Mesendoderm (in vitro differentiated cells): Measurements from ENCODE around the gene IRF7.

Source experiments
- DNase-seq: peaks from one replicate; pipeline ENCODE4 v3.0.0; 2013
- H2AK5ac ChIP-seq: 2 replicates; pipeline ENCODE4 v1.6.1; 2013; ENCODE audit warnings: low read length, inconsistent platforms
- H2BK120ac ChIP-seq: 2 replicates; pipeline ENCODE4 v1.6.1; 2013; ENCODE audit warnings: low read depth, mild to moderate bottlenecking, low read length, moderate library complexity, mixed read lengths
- H2BK15ac ChIP-seq: replicated peaks from 2 replicates; pipeline ENCODE4 v1.6.1; 2013; ENCODE audit warnings: low read depth, mild to moderate bottlenecking, moderate library complexity
- H2BK5ac ChIP-seq: 2 replicates; pipeline ENCODE4 v1.6.1; 2013; ENCODE audit warnings: low read length, inconsistent platforms
- H3K18ac ChIP-seq: 2 replicates; pipeline ENCODE4 v1.6.1; 2013; ENCODE audit warnings: mild to moderate bottlenecking, low read length, mixed read lengths
- H3K23ac ChIP-seq: one replicate; pipeline ENCODE4 v1.6.1; 2013; ENCODE audit warnings: low read length
- H3K27ac ChIP-seq: 2 replicates; pipeline ENCODE4 v1.5.1; 2013; ENCODE audit warnings: low read depth, mild to moderate bottlenecking, inconsistent platforms, low read length, moderate library complexity
- H3K27me3 ChIP-seq: 2 replicates; pipeline ENCODE4 v1.6.1; 2013; ENCODE audit warnings: low read length, control low read depth, mild to moderate bottlenecking, inconsistent platforms; ENCODE audit not compliant: insufficient read depth, poor library complexity
- H3K36me3 ChIP-seq: 2 replicates; pipeline ENCODE4 v1.6.1; 2013; ENCODE audit warnings: low read length, inconsistent platforms; ENCODE audit not compliant: control insufficient read depth, insufficient read depth
- H3K4ac ChIP-seq: one replicate; pipeline ENCODE4 v1.6.1; 2013; ENCODE audit warnings: low read depth, mild to moderate bottlenecking, low read length, moderate library complexity
- H3K4me1 ChIP-seq: 2 replicates; pipeline ENCODE4 v1.6.1; 2013; ENCODE audit warnings: low read depth, low read length, inconsistent platforms; ENCODE audit not compliant: control insufficient read depth
- H3K4me2 ChIP-seq: 2 replicates; pipeline ENCODE4 v1.6.1; 2013; ENCODE audit warnings: low read length
- H3K4me3 ChIP-seq: 2 replicates; pipeline ENCODE4 v1.5.1; 2013; ENCODE audit warnings: mild to moderate bottlenecking, low read length
- H3K56ac ChIP-seq: one replicate; pipeline ENCODE4 v1.6.1; 2013; ENCODE audit warnings: low read length
- H3K79me1 ChIP-seq: 2 replicates; pipeline ENCODE4 v1.6.1; 2013; ENCODE audit warnings: low read length, inconsistent platforms
- H3K79me2 ChIP-seq: 2 replicates; pipeline ENCODE4 v1.6.1; 2013; ENCODE audit warnings: mild to moderate bottlenecking, low read length; ENCODE audit not compliant: control insufficient read depth, insufficient read depth
- H3K9ac ChIP-seq: 2 replicates; pipeline ENCODE4 v1.6.1; 2013; ENCODE audit warnings: low read length, inconsistent platforms
- H4K5ac ChIP-seq: one replicate; pipeline ENCODE4 v1.6.1; 2013; ENCODE audit warnings: low read length
- H4K8ac ChIP-seq: one replicate; pipeline ENCODE4 v1.6.1; 2013; ENCODE audit warnings: low read depth, mild to moderate bottlenecking, control low read depth, low read length, moderate library complexity
- WGBS: extraction: QIAGEN DNeasy Blood & Tissue Kit; methylation state at CpG from one replicate; pipeline ENCODE4 v1.1.7; 2013; ENCODE audit warnings: low lambda C conversion rate, missing lambda C conversion rate; ENCODE audit not compliant: insufficient coverage; ENCODE audit errors: extremely low coverage; 5-methylcytosine and 5-hydroxymethylcytosine counted together

Gene IRF7

GRCh38 chr11:612961-613300 is 2.8 kb downstream of the IRF7 start:
- no peak overlapping the region for H3K4me3 ChIP-seq
- H2BK5ac ChIP-seq = no peak overlapping the region
- H3K36me3 ChIP-seq = peaks cover 6% of the 10 kb centered on the region
- no peaks in the 10 kb centered on the region for H3K27me3 ChIP-seq
- H3K79me1 ChIP-seq = peaks cover 2% of the 10 kb centered on the region
- H3K4me1 ChIP-seq = no peaks in the 10 kb centered on the region
- no peak overlapping the region for H3K9ac ChIP-seq
- no peak overlapping the region for H2AK5ac ChIP-seq
- no peak overlapping the region for H3K18ac ChIP-seq
- no peaks in the 10 kb centered on the region for H3K79me2 ChIP-seq
- H2BK15ac ChIP-seq = no peak overlapping the region
- H4K8ac ChIP-seq = no peak overlapping the region
- no peak overlapping the region for H3K56ac ChIP-seq
- no peak overlapping the region for H3K27ac ChIP-seq
- no peak overlapping the region for H3K4ac ChIP-seq
- H3K23ac ChIP-seq = no peak overlapping the region
- no peak overlapping the region for H4K5ac ChIP-seq
- no peak for DNase-seq
- H2BK120ac ChIP-seq = no peak overlapping the region
- no CpG with 5 or more reads among the region's 10 CpGs for WGBS
- H3K4me2 ChIP-seq = no peak overlapping the region

GRCh38 chr11:612201-612960 is 3.4 kb downstream of the IRF7 start:
- H2BK15ac ChIP-seq = no peak overlapping the region
- peak; percentile 45 for DNase-seq
- H3K27ac ChIP-seq = no peak overlapping the region
- no peak overlapping the region for H4K5ac ChIP-seq
- no peak overlapping the region for H4K8ac ChIP-seq
- H3K4me1 ChIP-seq = no peaks in the 10 kb centered on the region
- no peak overlapping the region for H3K9ac ChIP-seq
- WGBS = no CpG with 5 or more reads among the region's 27 CpGs
- H3K18ac ChIP-seq = no peak overlapping the region
- no peak overlapping the region for H3K4me3 ChIP-seq
- no peak overlapping the region for H2AK5ac ChIP-seq
- H2BK120ac ChIP-seq = no peak overlapping the region
- H3K23ac ChIP-seq = no peak overlapping the region
- peaks cover 8% of the 10 kb centered on the region for H3K36me3 ChIP-seq
- no peak overlapping the region for H3K4me2 ChIP-seq
- peaks cover 2% of the 10 kb centered on the region for H3K79me1 ChIP-seq
- no peak overlapping the region for H2BK5ac ChIP-seq
- no peak overlapping the region for H3K4ac ChIP-seq
- no peak overlapping the region for H3K56ac ChIP-seq
- no peaks in the 10 kb centered on the region for H3K79me2 ChIP-seq
- no peaks in the 10 kb centered on the region for H3K27me3 ChIP-seq

GRCh38 chr11:611001-611996 is 4.5 kb downstream of the IRF7 start:
- Histone ChIP-seq H3K4me1 (no peaks in the 10 kb centered on the region), H4K8ac (no peak overlapping the region), H4K5ac (no peak overlapping the region), H3K27ac (no peak overlapping the region), H2AK5ac (no peak overlapping the region), H3K4me3 (no peak overlapping the region), H3K79me1 (peaks cover 2% of the 10 kb centered on the region), H3K9ac (no peak overlapping the region), H3K4ac (no peak overlapping the region), H3K18ac (no peak overlapping the region), H3K23ac (no peak overlapping the region), H2BK15ac (no peak overlapping the region), H3K27me3 (no peaks in the 10 kb centered on the region), H3K36me3 (peaks cover 11% of the 10 kb centered on the region), H3K79me2 (no peaks in the 10 kb centered on the region), H3K56ac (no peak overlapping the region), H2BK5ac (no peak overlapping the region), H3K4me2 (no peak overlapping the region), H2BK120ac (no peak overlapping the region)
- DNase-seq = no peak
- WGBS = no CpG with 5 or more reads among the region's 49 CpGs

GRCh38 chr11:610146-610801 is 5.5 kb downstream of the IRF7 start:
- H3K79me1 ChIP-seq = peaks cover 2% of the 10 kb centered on the region
- no CpG with 5 or more reads among the region's 18 CpGs for WGBS
- H4K8ac ChIP-seq = no peak overlapping the region
- H3K23ac ChIP-seq = no peak overlapping the region
- no peak overlapping the region for H2AK5ac ChIP-seq
- no peaks in the 10 kb centered on the region for H3K27me3 ChIP-seq
- no peak overlapping the region for H2BK5ac ChIP-seq
- no peak overlapping the region for H2BK120ac ChIP-seq
- H3K4me2 ChIP-seq = no peak overlapping the region
- DNase-seq = no peak
- no peaks in the 10 kb centered on the region for H3K4me1 ChIP-seq
- no peak overlapping the region for H3K4me3 ChIP-seq
- no peak overlapping the region for H3K4ac ChIP-seq
- peaks cover 16% of the 10 kb centered on the region for H3K36me3 ChIP-seq
- H4K5ac ChIP-seq = no peak overlapping the region
- no peak overlapping the region for H3K27ac ChIP-seq
- H2BK15ac ChIP-seq = no peak overlapping the region
- no peak overlapping the region for H3K18ac ChIP-seq
- no peak overlapping the region for H3K56ac ChIP-seq
- no peak overlapping the region for H3K9ac ChIP-seq
- H3K79me2 ChIP-seq = no peaks in the 10 kb centered on the region

- Histone ChIP-seq H2BK5ac (no peak overlapping the region), H3K4me2 (no peak overlapping the region), H3K27me3 (no peaks in the 10 kb centered on the region), H3K4me3 (no peak overlapping the region), H2BK15ac (no peak overlapping the region), H3K23ac (no peak overlapping the region), H4K8ac (no peak overlapping the region), H3K4ac (no peak overlapping the region), H3K56ac (no peak overlapping the region), H3K18ac (no peak overlapping the region), H3K4me1 (no peaks in the 10 kb centered on the region), H2BK120ac (no peak overlapping the region), H3K79me1 (peaks cover 2% of the 10 kb centered on the region), H3K36me3 (peaks cover 20% of the 10 kb centered on the region), H3K27ac (no peak overlapping the region), H2AK5ac (no peak overlapping the region), H3K79me2 (no peaks in the 10 kb centered on the region), H3K9ac (no peak overlapping the region), H4K5ac (no peak overlapping the region)
- WGBS = no CpG with 5 or more reads among the region's 28 CpGs
- no peak for DNase-seq
These were observed 6.4 kb downstream of the IRF7 start for GRCh38 chr11:609341-609811.
